Ascending aorta (tissue), 2 donors: ENCODE measurements around the gene ABTB2. TPM values are rescaled to one million over a fixed set of nuclear protein-coding genes. Genes with fewer than 3 reads are reported as not detected.
"Not testable (repeated sequence)": the region's sequence is repeated elsewhere in the genome, so short reads cannot be mapped to it uniquely, and the experiment has no call there.

Experiments used
- DNase-seq, 2 donors: peaks; one replicate each; pipeline ENCODE4 v3.0.0-alpha.2; 2019; ENCODE audit warnings: low spot score in 2 of 2
- H3K27ac ChIP-seq, 2 donors: fragments of 200-600 bp; sonication (generic); one replicate each; pipeline ENCODE4 v1.5.1; 2016 to 2017; ENCODE audit warnings: mild to moderate bottlenecking in 1 of 2
- H3K27me3 ChIP-seq: fragments of 200-600 bp; sonication (generic); one replicate; pipeline ENCODE4 v1.5.1; 2017
- H3K36me3 ChIP-seq, 2 donors: fragments of 200-600 bp; sonication (generic); one replicate each; pipeline ENCODE4 v1.5.1; 2016
- H3K4me1 ChIP-seq, 2 donors: fragments of 200-600 bp; sonication (generic); one replicate each; pipeline ENCODE4 v1.5.1; 2016 to 2017; ENCODE audit warnings: mild to moderate bottlenecking in 1 of 2
- H3K4me3 ChIP-seq, 2 donors: fragments of 200-600 bp; sonication (generic); one replicate each; pipeline ENCODE4 v1.5.1; 2016 to 2017; ENCODE audit warnings: mild to moderate bottlenecking in 1 of 2
- H3K9me3 ChIP-seq, 2 donors: fragments of 200-600 bp; sonication (generic); one replicate each; pipeline ENCODE4 v1.5.1; 2016
- CTCF ChIP-seq, 3 experiments: fragments of 200-600 bp in 2 of 3; fragments of 450-650 bp in 1 of 3; sonication (generic) in 2 of 3; IDR thresholded peaks; one replicate each; pipeline ENCODE4 v1.5.1; 2016 to 2019; ENCODE audit warnings: antibody characterized with exemption in 3 of 3, mild to moderate bottlenecking in 1 of 3, moderate library complexity in 1 of 3
- intact Hi-C: fragments of 100-400 bp; cut with DNase I; formaldehyde crosslinking; loops from one replicate; pipeline ENCODE4 v1.15.1; 2023
- total RNA-seq: library from RNA; depleted of rRNA; stranded (reverse); fragments of >200 nt; gene quantifications from one replicate; pipeline ENCODE4 v1.1.0, GENCODE V29; 2016

Gene ABTB2
- total RNA-seq, 1 donor from 2014 or later, result 7.9 TPM

GRCh38 chr11:34182921-34183685 is 174.7 kb downstream of the ABTB2 start:
- H3K27ac ChIP-seq, result no peak overlapping the region
- H3K4me3 ChIP-seq, result no peak overlapping the region
- no peaks in the 10 kb centered on the region for H3K9me3 ChIP-seq
- DNase-seq, result no peak
- no peak for TF ChIP-seq CTCF (IDR thresholded peaks at IDR 0.05)
- H3K27me3 ChIP-seq, result no peaks in the 10 kb centered on the region
- H3K36me3 ChIP-seq, result no peaks in the 10 kb centered on the region
- peaks cover 4 to 17% of the 10 kb centered on the region in 2 donors for H3K4me1 ChIP-seq
- intact Hi-C loops, result no loop called here

GRCh38 chr11:34182425-34182824 is 175.4 kb downstream of the ABTB2 start:
- Histone ChIP-seq H3K4me1 (peaks cover 4 to 17% of the 10 kb centered on the region in 2 donors), H3K27ac (no peak overlapping the region), H3K27me3 (no peaks in the 10 kb centered on the region), H3K36me3 (no peaks in the 10 kb centered on the region), H3K4me3 (no peak overlapping the region), H3K9me3 (no peaks in the 10 kb centered on the region)
- intact Hi-C loops, result no loop called here
- no peak for TF ChIP-seq CTCF (IDR thresholded peaks at IDR 0.05)
- DNase-seq, result no peak

GRCh38 chr11:34181856-34182405 is 175.9 kb downstream of the ABTB2 start:
- DNase-seq, result no peak
- Histone ChIP-seq H3K9me3 (no peaks in the 10 kb centered on the region), H3K36me3 (no peaks in the 10 kb centered on the region), H3K27me3 (no peaks in the 10 kb centered on the region), H3K4me3 (no peak overlapping the region), H3K27ac (no peak overlapping the region), H3K4me1 (peaks cover 4 to 17% of the 10 kb centered on the region in 2 donors)
- TF ChIP-seq CTCF (IDR thresholded peaks at IDR 0.05), result no peak
- intact Hi-C loops, result no loop called here

DNA sequence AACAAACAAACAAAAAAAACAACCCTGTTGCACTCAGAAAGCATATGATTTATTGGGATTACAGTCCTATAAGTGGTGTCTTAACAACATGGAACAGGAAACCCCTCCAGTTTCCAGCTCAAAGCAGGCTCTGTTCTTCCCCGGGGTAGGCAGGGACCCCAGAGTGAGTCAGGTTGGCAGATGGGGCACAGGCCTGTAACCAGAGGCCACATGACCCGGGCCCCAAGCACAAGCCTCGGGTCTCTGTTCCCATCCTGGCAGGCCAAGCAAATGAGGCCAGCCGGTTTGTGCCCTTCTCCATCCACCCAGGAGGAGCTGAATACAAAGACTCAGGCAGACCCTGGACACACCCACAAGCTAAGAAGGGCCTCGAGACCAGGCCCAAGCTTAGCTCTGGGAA is 176.6 kb downstream of the ABTB2 start:
- no peak for TF ChIP-seq CTCF (IDR thresholded peaks at IDR 0.05)
- no peak for DNase-seq
- H3K4me3 ChIP-seq, result no peak overlapping the region
- H3K9me3 ChIP-seq, result no peaks in the 10 kb centered on the region
- no peaks in the 10 kb centered on the region for H3K27me3 ChIP-seq
- H3K36me3 ChIP-seq, result no peaks in the 10 kb centered on the region
- H3K27ac ChIP-seq, result no peak overlapping the region
- intact Hi-C loops, result no loop called here
- peaks cover 0 to 14% of the 10 kb centered on the region in 2 donors for H3K4me1 ChIP-seq

DNA sequence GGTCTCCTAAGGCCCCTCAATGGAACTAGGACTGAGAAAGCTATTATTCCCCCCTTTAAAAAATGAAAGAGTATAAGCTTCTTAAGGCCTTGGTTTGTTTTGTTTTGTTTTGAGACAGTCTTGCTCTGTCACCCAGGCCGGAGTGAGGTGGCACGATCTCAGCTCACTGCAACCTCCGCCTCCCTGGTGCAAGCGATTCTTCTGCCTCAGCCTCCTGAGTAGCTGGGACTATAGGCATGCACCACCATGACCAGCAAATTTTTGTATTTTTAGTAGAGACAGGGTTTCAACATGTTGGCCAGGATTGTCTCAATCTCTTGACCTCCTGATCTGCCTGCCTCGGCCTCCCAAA is 177.0 kb downstream of the ABTB2 start:
- H3K4me1 ChIP-seq, intact Hi-C loops, H3K27me3 ChIP-seq, DNase-seq, H3K9me3 ChIP-seq, H3K4me3 ChIP-seq, H3K27ac ChIP-seq, H3K36me3 ChIP-seq: not testable (repeated sequence)

DNA sequence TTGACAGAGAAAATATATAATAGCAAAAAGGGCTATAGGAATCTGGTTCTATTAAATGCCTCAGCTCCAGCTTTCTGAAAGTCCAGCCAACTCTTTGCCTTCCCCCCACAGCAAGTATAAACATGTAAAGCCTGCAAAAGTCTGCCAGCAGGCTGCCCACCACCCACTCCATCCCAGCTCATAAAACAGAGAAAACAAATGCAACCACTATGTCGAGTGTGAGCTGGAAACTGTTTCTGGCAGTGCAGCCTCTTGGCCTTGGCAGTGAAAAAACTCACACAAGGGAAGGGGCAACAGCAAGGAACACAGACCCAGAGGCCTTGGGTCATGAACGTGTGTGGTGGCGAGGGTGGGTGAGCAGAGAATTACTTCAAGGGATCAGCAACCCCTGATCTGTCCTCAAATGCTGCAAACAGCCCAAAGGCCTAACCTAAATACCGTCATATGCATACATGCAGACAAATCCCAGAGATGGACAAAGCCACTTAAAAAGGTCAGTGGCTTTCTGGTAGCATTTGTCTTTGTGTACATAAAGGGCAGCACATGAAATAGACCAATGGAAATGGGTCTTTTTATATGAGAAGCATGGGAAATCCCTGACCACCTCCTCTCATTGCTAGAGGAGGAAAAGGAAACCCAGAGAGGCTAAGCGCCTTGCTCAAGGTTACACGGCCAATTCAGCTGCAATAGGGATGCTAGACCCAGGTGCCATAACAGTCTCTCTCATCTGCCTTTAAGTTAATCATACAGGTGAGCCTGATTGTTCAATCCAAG is 177.6 kb downstream of the ABTB2 start:
- H3K27me3 ChIP-seq, result no peaks in the 10 kb centered on the region
- no peaks in the 10 kb centered on the region for H3K36me3 ChIP-seq
- H3K9me3 ChIP-seq, result no peaks in the 10 kb centered on the region
- H3K27ac ChIP-seq, result no peak overlapping the region
- no peak for TF ChIP-seq CTCF (IDR thresholded peaks at IDR 0.05)
- peaks cover 0 to 10% of the 10 kb centered on the region in 2 donors for H3K4me1 ChIP-seq
- no peak overlapping the region for H3K4me3 ChIP-seq
- no peak for DNase-seq
- intact Hi-C loops, result no loop called here
